Esophagus muscularis mucosa (tissue), 4 donors: Measurements from ENCODE around the gene ARSB. TPM values are rescaled to one million over a fixed set of nuclear protein-coding genes. Genes with fewer than 3 reads are reported as not detected.

Experiments used
- DNase-seq: peaks from one replicate; pipeline ENCODE4 v3.0.0-alpha.2; 2017; ENCODE audit errors: extremely low spot score
- H3K27ac ChIP-seq, 4 donors: fragments of 200-600 bp; sonication (generic); replicated peaks in 1 of 4; 1 replicate in 3 of 4; 2 replicates in 1 of 4; pipeline ENCODE4 v1.5.1; 2016 to 2019; ENCODE audit warnings: mild to moderate bottlenecking in 1 of 4
- H3K27me3 ChIP-seq, 4 donors: fragments of 200-600 bp; sonication (generic); one replicate each; pipeline versions ENCODE4 v1.5.1 to v1.6.0; 2016 to 2019
- H3K36me3 ChIP-seq, 4 donors: fragments of 200-600 bp; sonication (generic); one replicate each; pipeline ENCODE4 v1.5.1; 2016 to 2019
- H3K4me1 ChIP-seq, 4 donors: fragments of 200-600 bp; sonication (generic); one replicate each; pipeline ENCODE4 v1.5.1; 2016 to 2019
- H3K4me3 ChIP-seq, 4 donors: fragments of 200-600 bp; sonication (generic); 1 replicate in 2 of 4; 2 replicates in 2 of 4; pipeline ENCODE4 v1.5.1; 2016 to 2019; ENCODE audit warnings: mild to moderate bottlenecking in 4 of 4, moderate library complexity in 1 of 4
- H3K9me3 ChIP-seq, 4 donors: fragments of 200-600 bp; sonication (generic); 1 replicate in 3 of 4; 2 replicates in 1 of 4; pipeline ENCODE4 v1.5.1; 2016 to 2019
- CTCF ChIP-seq, 3 experiments: fragments of 200-600 bp in 2 of 3; fragments of 450-650 bp in 1 of 3; sonication (generic) in 2 of 3; IDR thresholded peaks; one replicate each; pipeline ENCODE4 v1.5.1; 2017 to 2019; ENCODE audit warnings: antibody characterized with exemption in 3 of 3, mild to moderate bottlenecking in 2 of 3, moderate library complexity in 1 of 3
- EP300 ChIP-seq: sonication (generic); formaldehyde crosslinking; IDR thresholded peaks from one replicate; pipeline ENCODE4 v1.6.1; 2017; ENCODE audit warnings: antibody characterized with exemption
- POLR2A ChIP-seq: fragments of 450-650 bp; IDR thresholded peaks from one replicate; pipeline ENCODE4 v1.6.1; 2017; ENCODE audit warnings: antibody characterized with exemption, moderate library complexity, mild to moderate bottlenecking, low read depth
- POLR2AphosphoS5 ChIP-seq, 2 donors: sonication (generic); formaldehyde crosslinking; IDR thresholded peaks; one replicate each; pipeline ENCODE4 v1.6.1; 2017; ENCODE audit warnings: antibody characterized with exemption in 2 of 2
- WGBS: methylation state at CpG from one replicate; pipeline ENCODE4 v1.1.5; 2018; 5-methylcytosine and 5-hydroxymethylcytosine counted together
- intact Hi-C: fragments of 100-400 bp; cut with DNase I; formaldehyde crosslinking; loops from one replicate; pipeline ENCODE4 v1.15.1; 2023
- total RNA-seq, 4 donors: library from RNA; depleted of rRNA; stranded (reverse); fragments of >200 nt; gene quantifications; one replicate each; pipeline versions ENCODE4 v1.1.0 to v1.2.1, GENCODE V29; 2016

Gene ARSB
- total RNA-seq, 4 donors from 2014 or later: 58.0 to 103 (median 67.5) TPM

- no peaks in the 10 kb centered on the region for H3K27me3 ChIP-seq
- no peak for DNase-seq
- TF ChIP-seq POLR2A (no peak), EP300 (no peak), POLR2AphosphoS5 (IDR thresholded peaks at IDR 0.05) (no peak), CTCF (IDR thresholded peaks at IDR 0.05) (no peak)
- intact Hi-C loops: no loop called here
- peaks cover 0 to 39% (median 6%) of the 10 kb centered on the region in 4 donors for H3K36me3 ChIP-seq
- H3K4me1 ChIP-seq: no peaks in the 10 kb centered on the region
- WGBS: 83% methylated on average over 3 of the region's 3 CpGs
- H3K27ac ChIP-seq: no peak overlapping the region
- no peak overlapping the region for H3K4me3 ChIP-seq
- no peaks in the 10 kb centered on the region for H3K9me3 ChIP-seq
Measured at GRCh38 chr5:78958672-78959445, 26.3 kb downstream of the ARSB start.

DNA sequence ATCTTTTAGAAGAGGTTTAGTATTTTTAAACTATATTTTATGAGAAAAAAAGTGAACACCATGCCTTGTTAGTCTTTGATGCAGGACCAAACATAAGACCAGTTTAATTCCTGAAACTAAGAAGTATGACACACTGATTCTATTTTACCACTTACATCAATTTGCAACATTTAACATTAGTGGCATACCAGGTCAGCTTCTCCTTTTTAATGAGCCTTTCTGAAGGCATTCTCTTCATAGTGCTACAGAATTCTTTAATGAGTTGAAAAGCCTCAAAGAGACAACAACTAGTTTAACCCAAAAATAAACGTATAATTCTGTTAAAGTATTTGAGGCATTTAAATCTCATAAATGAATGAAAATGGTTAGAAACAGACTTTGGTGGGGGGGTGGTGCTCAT is 28.2 kb downstream of the ARSB start:
- Histone ChIP-seq H3K27me3 (no peaks in the 10 kb centered on the region), H3K36me3 (peaks cover 0 to 20% (median 0%) of the 10 kb centered on the region in 4 donors), H3K4me1 (peaks cover 0 to 12% (median 0%) of the 10 kb centered on the region in 4 donors), H3K9me3 (no peaks in the 10 kb centered on the region), H3K27ac (no peak overlapping the region), H3K4me3 (no peak overlapping the region)
- TF ChIP-seq POLR2A (no peak), CTCF (IDR thresholded peaks at IDR 0.05) (no peak), POLR2AphosphoS5 (IDR thresholded peaks at IDR 0.05) (no peak)
- intact Hi-C loops: no loop called here
- DNase-seq: no peak
- WGBS: 77% methylated on average over 1 of the region's 1 CpG

DNA sequence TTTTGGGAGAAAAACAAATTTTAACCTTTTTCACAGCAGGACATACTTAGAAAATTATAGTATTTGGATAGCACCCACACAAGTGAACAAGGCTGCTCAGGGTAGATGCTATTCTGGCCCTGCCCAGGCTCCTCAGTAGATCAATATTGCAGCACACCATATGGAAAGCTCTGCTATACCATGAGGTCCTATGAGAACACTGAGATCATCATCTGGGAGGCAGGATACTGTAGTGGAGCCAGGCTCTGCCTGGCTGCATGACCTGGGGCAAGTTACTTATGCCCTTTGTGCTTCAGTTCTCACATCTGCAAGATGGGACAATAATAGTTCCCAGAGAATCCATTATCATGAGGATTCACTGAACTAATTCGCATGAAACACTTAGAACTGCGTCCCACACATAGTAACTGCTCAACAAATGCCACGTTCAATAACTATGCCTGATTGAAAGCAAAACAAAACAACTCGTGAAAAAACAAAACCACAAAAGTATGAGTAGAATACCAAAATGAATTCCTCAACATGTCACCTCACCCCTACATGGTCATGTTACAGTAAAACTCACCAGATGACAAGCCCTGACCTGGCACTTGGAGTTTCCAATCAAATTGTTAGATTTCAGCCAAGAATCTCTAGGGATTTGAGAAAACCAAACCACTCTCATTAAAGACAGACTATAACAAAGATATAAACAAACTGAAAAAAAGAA is 31.9 kb downstream of the ARSB start:
- H3K9me3 ChIP-seq: no peaks in the 10 kb centered on the region
- DNase-seq: no peak
- 96% methylated on average over 4 of the region's 4 CpGs for WGBS
- H3K36me3 ChIP-seq: peaks cover 0 to 17% (median 0%) of the 10 kb centered on the region in 4 donors
- intact Hi-C loops: no loop called here
- no peaks in the 10 kb centered on the region for H3K27me3 ChIP-seq
- H3K4me1 ChIP-seq: peaks cover 0 to 19% (median 0%) of the 10 kb centered on the region in 4 donors
- H3K4me3 ChIP-seq: no peak overlapping the region
- H3K27ac ChIP-seq: no peak overlapping the region
- TF ChIP-seq EP300 (no peak), POLR2AphosphoS5 (IDR thresholded peaks at IDR 0.05) (no peak), CTCF (IDR thresholded peaks at IDR 0.05) (no peak), POLR2A (no peak)

DNA sequence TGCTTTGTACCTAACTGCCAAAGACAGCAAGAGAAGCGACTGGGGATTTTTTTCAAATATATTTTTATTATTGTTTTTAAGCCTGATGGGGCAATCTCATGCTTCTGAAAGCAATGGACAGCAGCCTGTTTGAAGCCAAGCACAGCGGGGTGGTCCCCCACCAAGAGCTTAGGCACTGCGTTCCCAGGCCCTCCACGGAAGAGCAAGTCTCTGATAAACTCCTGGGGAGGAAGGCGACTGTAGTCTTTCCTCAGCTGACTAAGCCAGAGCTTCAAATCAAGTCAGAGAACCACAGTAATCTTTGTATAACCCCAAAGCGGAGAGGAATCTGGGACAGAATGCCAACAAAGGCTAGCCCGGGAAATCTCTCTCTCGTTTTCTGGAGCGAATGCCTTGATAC is 54.4 kb downstream of the ARSB start:
- H3K9me3 ChIP-seq: no peaks in the 10 kb centered on the region
- H3K36me3 ChIP-seq: no peaks in the 10 kb centered on the region
- H3K4me1 ChIP-seq: no peaks in the 10 kb centered on the region
- no peak overlapping the region for H3K27ac ChIP-seq
- TF ChIP-seq POLR2AphosphoS5 (IDR thresholded peaks at IDR 0.05) (no peak), EP300 (no peak), CTCF (IDR thresholded peaks at IDR 0.05) (no peak)
- DNase-seq: no peak
- WGBS: 86% methylated on average over 9 of the region's 9 CpGs
- intact Hi-C loops: no loop called here
- no peak overlapping the region for H3K4me3 ChIP-seq
- H3K27me3 ChIP-seq: no peaks in the 10 kb centered on the region
